ENCODE results near the gene SERPINB10.

The SERPINB10 gene

GRCh38 chr18:63956755-63957154, 49.0 kb downstream of the SERPINB10 start:
- Histone ChIP-seq H3K9ac (ENCODE audit: low read length) (no peak overlapping the region), H3K27ac (ENCODE audit: low read depth, low read length) (no peak overlapping the region), H3K4me3 (ENCODE audit: low read depth in 1 of 2, low read length in 2 of 2) (no peak overlapping the region), H3K36me3 (ENCODE audit: insufficient read depth, low read length) (no peaks in the 10 kb centered on the region), H3K27me3 (ENCODE audit: control insufficient read depth in 1 of 2, insufficient read depth in 2 of 2, low read length in 2 of 2) (peaks cover 0 to 7% of the 10 kb centered on the region in 2 donors), H3K4me1 (ENCODE audit: insufficient read depth, low read length) (no peaks in the 10 kb centered on the region), H3K9me3 (ENCODE audit: low read length) (no peaks in the 10 kb centered on the region)

- no peaks in the 10 kb centered on the region for H3K36me3 ChIP-seq (ENCODE audit: insufficient read depth, low read length)
- no peak overlapping the region for H3K27ac ChIP-seq (ENCODE audit: low read depth, low read length)
- H3K9me3 ChIP-seq (ENCODE audit: low read length) = no peaks in the 10 kb centered on the region
- no peak overlapping the region for H3K4me3 ChIP-seq (ENCODE audit: low read depth in 1 of 2, low read length in 2 of 2)
- no peak overlapping the region for H3K9ac ChIP-seq (ENCODE audit: low read length)
- H3K27me3 ChIP-seq (ENCODE audit: control insufficient read depth in 1 of 2, insufficient read depth in 2 of 2, low read length in 2 of 2) = no peaks in the 10 kb centered on the region
- H3K4me1 ChIP-seq (ENCODE audit: insufficient read depth, low read length) = no peaks in the 10 kb centered on the region
These were observed 53.1 kb downstream of the SERPINB10 start for GRCh38 chr18:63960891-63961290.

- H3K4me1 ChIP-seq (ENCODE audit: insufficient read depth, low read length) = no peaks in the 10 kb centered on the region
These were observed 53.8 kb downstream of the SERPINB10 start for GRCh38 chr18:63961435-63961980.

GRCh38 chr18:63962137-63962536, 54.4 kb downstream of the SERPINB10 start:
- Histone ChIP-seq H3K4me3 (ENCODE audit: low read depth in 1 of 2, low read length in 2 of 2) (no peak overlapping the region), H3K27ac (ENCODE audit: low read depth, low read length) (no peak overlapping the region), H3K9ac (ENCODE audit: low read length) (no peak overlapping the region), H3K36me3 (ENCODE audit: insufficient read depth, low read length) (no peaks in the 10 kb centered on the region), H3K4me1 (ENCODE audit: insufficient read depth, low read length) (no peaks in the 10 kb centered on the region), H3K9me3 (ENCODE audit: low read length) (no peaks in the 10 kb centered on the region), H3K27me3 (ENCODE audit: control insufficient read depth in 1 of 2, insufficient read depth in 2 of 2, low read length in 2 of 2) (no peaks in the 10 kb centered on the region)

More at GRCh38 chr18:63961435-63961980, 53.8 kb downstream of the SERPINB10 start:
- Histone ChIP-seq H3K4me3 (ENCODE audit: low read depth in 1 of 2, low read length in 2 of 2) (no peak overlapping the region), H3K9ac (ENCODE audit: low read length) (no peak overlapping the region), H3K27me3 (ENCODE audit: control insufficient read depth in 1 of 2, insufficient read depth in 2 of 2, low read length in 2 of 2) (no peaks in the 10 kb centered on the region), H3K9me3 (ENCODE audit: low read length) (no peaks in the 10 kb centered on the region), H3K36me3 (ENCODE audit: insufficient read depth, low read length) (no peaks in the 10 kb centered on the region), H3K27ac (ENCODE audit: low read depth, low read length) (no peak overlapping the region)

GRCh38 chr18:63963615-63964256, 56.0 kb downstream of the SERPINB10 start:
- Histone ChIP-seq H3K27me3 (ENCODE audit: control insufficient read depth in 1 of 2, insufficient read depth in 2 of 2, low read length in 2 of 2) (no peaks in the 10 kb centered on the region), H3K9me3 (ENCODE audit: low read length) (no peaks in the 10 kb centered on the region), H3K36me3 (ENCODE audit: insufficient read depth, low read length) (no peaks in the 10 kb centered on the region), H3K4me1 (ENCODE audit: insufficient read depth, low read length) (no peaks in the 10 kb centered on the region), H3K9ac (ENCODE audit: low read length) (no peak overlapping the region), H3K27ac (ENCODE audit: low read depth, low read length) (no peak overlapping the region), H3K4me3 (ENCODE audit: low read depth in 1 of 2, low read length in 2 of 2) (no peak overlapping the region)

- H3K36me3 ChIP-seq (ENCODE audit: insufficient read depth, low read length) = no peaks in the 10 kb centered on the region
- no peak overlapping the region for H3K4me3 ChIP-seq (ENCODE audit: low read depth in 1 of 2, low read length in 2 of 2)
- no peaks in the 10 kb centered on the region for H3K9me3 ChIP-seq (ENCODE audit: low read length)
- no peak overlapping the region for H3K9ac ChIP-seq (ENCODE audit: low read length)
- H3K27ac ChIP-seq (ENCODE audit: low read depth, low read length) = no peak overlapping the region
- no peaks in the 10 kb centered on the region for H3K27me3 ChIP-seq (ENCODE audit: control insufficient read depth in 1 of 2, insufficient read depth in 2 of 2, low read length in 2 of 2)
- H3K4me1 ChIP-seq (ENCODE audit: insufficient read depth, low read length) = peaks cover 7% of the 10 kb centered on the region
These were observed 57.1 kb downstream of the SERPINB10 start for GRCh38 chr18:63964908-63965307.

GRCh38 chr18:63965716-63966330, 58.1 kb downstream of the SERPINB10 start:
- H3K9ac ChIP-seq (ENCODE audit: low read length) = no peak overlapping the region
- no peaks in the 10 kb centered on the region for H3K9me3 ChIP-seq (ENCODE audit: low read length)
- H3K27ac ChIP-seq (ENCODE audit: low read depth, low read length) = no peak overlapping the region

GRCh38 chr18:63969942-63970808, 62.4 kb downstream of the SERPINB10 start, which contains the start of gene SERPINB8:
Gene SERPINB8, plus strand, starts transcription at chr18:63970081. Its CDS starts 8,228 bp downstream, at chr18:63978309.
- no peaks in the 10 kb centered on the region for H3K9me3 ChIP-seq (ENCODE audit: low read length)
- H3K27ac ChIP-seq (ENCODE audit: low read depth, low read length) = peak within 1 kb of the TSS; percentile 90
- no peaks in the 10 kb centered on the region for H3K36me3 ChIP-seq (ENCODE audit: insufficient read depth, low read length)
- no peaks in the 10 kb centered on the region for H3K27me3 ChIP-seq (ENCODE audit: control insufficient read depth in 1 of 2, insufficient read depth in 2 of 2, low read length in 2 of 2)
- H3K4me3 ChIP-seq (ENCODE audit: low read depth in 1 of 2, low read length in 2 of 2) = peak within 1 kb of the TSS; percentile 63 to 76
- H3K9ac ChIP-seq (ENCODE audit: low read length) = peak within 1 kb of the TSS; percentile 59
- H3K4me1 ChIP-seq (ENCODE audit: insufficient read depth, low read length) = peaks cover 7% of the 10 kb centered on the region

More at GRCh38 chr18:63965716-63966330, 58.1 kb downstream of the SERPINB10 start:
- Histone ChIP-seq H3K4me3 (ENCODE audit: low read depth in 1 of 2, low read length in 2 of 2) (no peak overlapping the region), H3K36me3 (ENCODE audit: insufficient read depth, low read length) (no peaks in the 10 kb centered on the region), H3K4me1 (ENCODE audit: insufficient read depth, low read length) (peaks cover 7% of the 10 kb centered on the region), H3K27me3 (ENCODE audit: control insufficient read depth in 1 of 2, insufficient read depth in 2 of 2, low read length in 2 of 2) (no peaks in the 10 kb centered on the region)

GRCh38 chr18:63970809-63971205, 63.0 kb downstream of the SERPINB10 start:
- peaks cover 7% of the 10 kb centered on the region for H3K4me1 ChIP-seq (ENCODE audit: insufficient read depth, low read length)
- H3K27ac ChIP-seq (ENCODE audit: low read depth, low read length) = peak overlapping the region; percentile 90
- no peaks in the 10 kb centered on the region for H3K36me3 ChIP-seq (ENCODE audit: insufficient read depth, low read length)
- H3K9me3 ChIP-seq (ENCODE audit: low read length) = no peaks in the 10 kb centered on the region
- H3K27me3 ChIP-seq (ENCODE audit: control insufficient read depth in 1 of 2, insufficient read depth in 2 of 2, low read length in 2 of 2) = no peaks in the 10 kb centered on the region
- H3K9ac ChIP-seq (ENCODE audit: low read length) = peak overlapping the region; percentile 41
- peak overlapping the region; percentile 63 to 76 for H3K4me3 ChIP-seq (ENCODE audit: low read depth in 1 of 2, low read length in 2 of 2)

GRCh38 chr18:63971320-63972001, 63.7 kb downstream of the SERPINB10 start:
- Histone ChIP-seq H3K27me3 (ENCODE audit: control insufficient read depth in 1 of 2, insufficient read depth in 2 of 2, low read length in 2 of 2) (no peaks in the 10 kb centered on the region), H3K9me3 (ENCODE audit: low read length) (no peaks in the 10 kb centered on the region), H3K27ac (ENCODE audit: low read depth, low read length) (peak overlapping the region; percentile 90), H3K4me3 (ENCODE audit: low read depth in 1 of 2, low read length in 2 of 2) (peak overlapping the region in 1 of 2 donors; percentile 76), H3K9ac (ENCODE audit: low read length) (peak overlapping the region; percentile 41), H3K4me1 (ENCODE audit: insufficient read depth, low read length) (peaks cover 7% of the 10 kb centered on the region), H3K36me3 (ENCODE audit: insufficient read depth, low read length) (no peaks in the 10 kb centered on the region)

GRCh38 chr18:63972002-63972376, 64.2 kb downstream of the SERPINB10 start:
- Histone ChIP-seq H3K27me3 (ENCODE audit: control insufficient read depth in 1 of 2, insufficient read depth in 2 of 2, low read length in 2 of 2) (no peaks in the 10 kb centered on the region), H3K36me3 (ENCODE audit: insufficient read depth, low read length) (no peaks in the 10 kb centered on the region), H3K9ac (ENCODE audit: low read length) (no peak overlapping the region), H3K4me3 (ENCODE audit: low read depth in 1 of 2, low read length in 2 of 2) (no peak overlapping the region), H3K9me3 (ENCODE audit: low read length) (no peaks in the 10 kb centered on the region), H3K27ac (ENCODE audit: low read depth, low read length) (no peak overlapping the region), H3K4me1 (ENCODE audit: insufficient read depth, low read length) (peaks cover 7% of the 10 kb centered on the region)

Data from muscle layer of colon (tissue), 2 donors.